HepG2 (cell line): ENCODE measurements around the gene MAPK12. TPM values are rescaled to one million over a fixed set of nuclear protein-coding genes. Genes with fewer than 3 reads are reported as not detected.

Experiments
- AHR ChIP-seq: IDR thresholded peaks from 2 replicates; pipeline ENCODE4 v1.6.1; 2018; ENCODE audit warnings: missing genetic modification reagents, missing compliant biosample characterization
- BORCS8-MEF2B ChIP-seq: sonication (generic); formaldehyde crosslinking; IDR thresholded peaks from 2 replicates; pipeline ENCODE4 v1.8.0; 2022; ENCODE audit warnings: mild to moderate bottlenecking, missing genetic modification reagents
- EED ChIP-seq: sonication (generic); formaldehyde crosslinking; IDR thresholded peaks from 2 replicates; pipeline ENCODE4 v1.5.0; 2020; ENCODE audit warnings: mild to moderate bottlenecking, missing genetic modification reagents
- EP300 ChIP-seq, 3 experiments: sonication (generic) in 1 of 3; formaldehyde crosslinking in 1 of 3; IDR thresholded peaks; 2 replicates each; pipeline versions ENCODE4 v1.5.1 to v1.6.1; 2011 to 2020; ENCODE audit warnings: low read depth in 2 of 3, low read length in 2 of 3, borderline replicate concordance in 1 of 3, improper control_type of control experiment in 1 of 3, mild to moderate bottlenecking in 1 of 3, missing genetic modification reagents in 1 of 3, moderate library complexity in 1 of 3
- KDM5A ChIP-seq: fragments of 200-600 bp; sonication (generic); IDR thresholded peaks from 2 replicates; pipeline ENCODE4 v1.7.0; 2018; ENCODE audit warnings: antibody characterized with exemption, mild to moderate bottlenecking, low read length, borderline replicate concordance
- KLF11 ChIP-seq: IDR thresholded peaks from 2 replicates; pipeline ENCODE4 v1.6.1; 2016; ENCODE audit warnings: missing compliant biosample characterization
- MTF1 ChIP-seq: sonication (generic); formaldehyde crosslinking; IDR thresholded peaks from 2 replicates; pipeline ENCODE4 v1.5.0; 2020; ENCODE audit warnings: missing genetic modification reagents
- PITX1 ChIP-seq: sonication (generic); formaldehyde crosslinking; IDR thresholded peaks from 2 replicates; pipeline ENCODE4 v1.5.1; 2020; ENCODE audit warnings: mild to moderate bottlenecking, missing genetic modification reagents
- PREB ChIP-seq: sonication (generic); formaldehyde crosslinking; IDR thresholded peaks from 2 replicates; pipeline ENCODE4 v1.4.0; 2020; ENCODE audit warnings: missing genetic modification reagents
- ZNF296 ChIP-seq: sonication (generic); formaldehyde crosslinking; conservative IDR thresholded peaks from 2 replicates; pipeline ENCODE4 v1.5.0; 2020; ENCODE audit warnings: mild to moderate bottlenecking, missing genetic modification reagents
- ZNF550 ChIP-seq: sonication (generic); formaldehyde crosslinking; IDR thresholded peaks from 2 replicates; pipeline ENCODE4 v1.4.0; 2020; ENCODE audit warnings: mild to moderate bottlenecking, missing genetic modification reagents, borderline replicate concordance
- ZNF614 ChIP-seq: IDR thresholded peaks from 2 replicates; pipeline ENCODE4 v1.6.1; 2018; ENCODE audit warnings: missing biosample characterization, missing genetic modification reagents, inconsistent platforms, borderline replicate concordance
- ZNF749 ChIP-seq: sonication (generic); formaldehyde crosslinking; IDR thresholded peaks from 2 replicates; pipeline ENCODE4 v1.8.0; 2022; ENCODE audit warnings: mild to moderate bottlenecking, missing genetic modification reagents, moderate library complexity, borderline replicate concordance
- ZNF770 ChIP-seq: sonication (generic); formaldehyde crosslinking; IDR thresholded peaks from 2 replicates; pipeline ENCODE4 v1.5.0; 2020; ENCODE audit warnings: mild to moderate bottlenecking, missing genetic modification reagents
- ZNF776 ChIP-seq: sonication (generic); formaldehyde crosslinking; IDR thresholded peaks from 2 replicates; pipeline ENCODE4 v1.4.0; 2020; ENCODE audit warnings: mild to moderate bottlenecking, missing genetic modification reagents
- ZNF83 ChIP-seq: sonication (generic); formaldehyde crosslinking; IDR thresholded peaks from 2 replicates; pipeline ENCODE4 v1.4.0; 2020; ENCODE audit warnings: missing genetic modification reagents, mild to moderate bottlenecking, borderline replicate concordance
- ZNF883 ChIP-seq: sonication (generic); formaldehyde crosslinking; IDR thresholded peaks from 2 replicates; pipeline ENCODE4 v1.5.1; 2020; ENCODE audit warnings: mild to moderate bottlenecking, missing genetic modification reagents; ENCODE audit errors: not compliant biosample characterization
- polyA plus RNA-seq, 8 experiments: library from polyadenylated mRNA; depleted of rRNA in 3 of 8; stranded (reverse) in 7 of 8; unstranded in 1 of 8; fragments of >200 nt; fragmentation: Illumina TruSeq in 4 of 8; extraction: Trizol in 4 of 8; gene quantifications; 2 replicates each; pipeline versions ENCODE4 v1.2.1 to v1.2.3, GENCODE V29; 2011 to 2016; ENCODE audit warnings: low read depth in 4 of 8, missing spikeins in 1 of 8, mixed read lengths in 1 of 8; ENCODE audit not compliant: insufficient read depth in 1 of 8
- total RNA-seq, 5 experiments: library from RNA; depleted of rRNA; stranded (reverse); fragments of >200 nt; fragmentation: Illumina TruSeq; extraction: Trizol; gene quantifications; 2 replicates each; pipeline ENCODE4 v1.2.3, GENCODE V29; 2016; ENCODE audit warnings: low read depth in 1 of 5
- TF ChIP-seq, protein P1 (sequence below): sonication (generic); formaldehyde crosslinking; IDR thresholded peaks from 2 replicates; pipeline ENCODE4 v1.4.0; 2020; ENCODE audit warnings: low read depth, mild to moderate bottlenecking, missing genetic modification reagents
- TF ChIP-seq, protein P2 (sequence below): sonication (generic); formaldehyde crosslinking; IDR thresholded peaks from 2 replicates; pipeline ENCODE4 v1.8.0; 2022; ENCODE audit warnings: missing genetic modification reagents, mild to moderate bottlenecking, borderline replicate concordance
- TF ChIP-seq, protein P3 (sequence below): sonication (generic); formaldehyde crosslinking; IDR thresholded peaks from 2 replicates; pipeline ENCODE4 v1.5.1; 2020; ENCODE audit warnings: missing genetic modification reagents, mild to moderate bottlenecking, borderline replicate concordance

MAPK12 gene
- total and polyA plus RNA-seq, 2 of the 13 experiments (the other 11 are each of a cell fraction or from before 2014, with no cell fraction given) = 22.2 to 23.3 TPM

GRCh38 chr22:50293441-50294318 is 32.2 kb upstream of the MAPK12 start (continued):
- TF ChIP-seq, protein P1, sequence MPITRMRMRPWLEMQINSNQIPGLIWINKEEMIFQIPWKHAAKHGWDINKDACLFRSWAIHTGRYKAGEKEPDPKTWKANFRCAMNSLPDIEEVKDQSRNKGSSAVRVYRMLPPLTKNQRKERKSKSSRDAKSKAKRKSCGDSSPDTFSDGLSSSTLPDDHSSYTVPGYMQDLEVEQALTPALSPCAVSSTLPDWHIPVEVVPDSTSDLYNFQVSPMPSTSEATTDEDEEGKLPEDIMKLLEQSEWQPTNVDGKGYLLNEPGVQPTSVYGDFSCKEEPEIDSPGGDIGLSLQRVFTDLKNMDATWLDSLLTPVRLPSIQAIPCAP (CRISPR knock-in tag) = no peak
- TF ChIP-seq PREB (CRISPR knock-in tag) (no peak), EP300 (IDR thresholded peaks at IDR 0.05; ENCODE audit: low read depth in 2 of 2, low read length in 2 of 2) (peak; percentile 34 to 71; a peak in 3 of 4 replicates), EP300 (CRISPR knock-in tag; IDR thresholded peaks at IDR 0.05; ENCODE audit: borderline replicate concordance) (peak; percentile 71), ZNF749 (CRISPR knock-in tag) (peak; percentile 57; the same call in 1 of the 2 replicates), ZNF770 (peak; percentile 29; the same call in 1 of the 2 replicates), KLF11 (no peak), ZNF296 (CRISPR knock-in tag) (0 out of 2 replicates have a peak, but pooled peaks have one; percentile 58), ZNF776 (CRISPR knock-in tag) (no peak; the same call in 1 of the 2 replicates), ZNF614 (CRISPR knock-in tag) (peak; percentile 61; the same call in 1 of the 2 replicates), PITX1 (peak; percentile 76), ZNF883 (no peak), ZNF550 (CRISPR knock-in tag) (no peak), BORCS8-MEF2B (peak; percentile 62), EED (0 out of 2 replicates have a peak, but pooled peaks have one; percentile 13), KDM5A (no peak), MTF1 (CRISPR knock-in tag) (no peak), AHR (CRISPR knock-in tag) (no peak), ZNF83 (CRISPR knock-in tag) (peak; percentile 79; the same call in 1 of the 2 replicates)
- TF ChIP-seq, protein P2, sequence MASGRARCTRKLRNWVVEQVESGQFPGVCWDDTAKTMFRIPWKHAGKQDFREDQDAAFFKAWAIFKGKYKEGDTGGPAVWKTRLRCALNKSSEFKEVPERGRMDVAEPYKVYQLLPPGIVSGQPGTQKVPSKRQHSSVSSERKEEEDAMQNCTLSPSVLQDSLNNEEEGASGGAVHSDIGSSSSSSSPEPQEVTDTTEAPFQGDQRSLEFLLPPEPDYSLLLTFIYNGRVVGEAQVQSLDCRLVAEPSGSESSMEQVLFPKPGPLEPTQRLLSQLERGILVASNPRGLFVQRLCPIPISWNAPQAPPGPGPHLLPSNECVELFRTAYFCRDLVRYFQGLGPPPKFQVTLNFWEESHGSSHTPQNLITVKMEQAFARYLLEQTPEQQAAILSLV = no peak
- TF ChIP-seq, protein P3, sequence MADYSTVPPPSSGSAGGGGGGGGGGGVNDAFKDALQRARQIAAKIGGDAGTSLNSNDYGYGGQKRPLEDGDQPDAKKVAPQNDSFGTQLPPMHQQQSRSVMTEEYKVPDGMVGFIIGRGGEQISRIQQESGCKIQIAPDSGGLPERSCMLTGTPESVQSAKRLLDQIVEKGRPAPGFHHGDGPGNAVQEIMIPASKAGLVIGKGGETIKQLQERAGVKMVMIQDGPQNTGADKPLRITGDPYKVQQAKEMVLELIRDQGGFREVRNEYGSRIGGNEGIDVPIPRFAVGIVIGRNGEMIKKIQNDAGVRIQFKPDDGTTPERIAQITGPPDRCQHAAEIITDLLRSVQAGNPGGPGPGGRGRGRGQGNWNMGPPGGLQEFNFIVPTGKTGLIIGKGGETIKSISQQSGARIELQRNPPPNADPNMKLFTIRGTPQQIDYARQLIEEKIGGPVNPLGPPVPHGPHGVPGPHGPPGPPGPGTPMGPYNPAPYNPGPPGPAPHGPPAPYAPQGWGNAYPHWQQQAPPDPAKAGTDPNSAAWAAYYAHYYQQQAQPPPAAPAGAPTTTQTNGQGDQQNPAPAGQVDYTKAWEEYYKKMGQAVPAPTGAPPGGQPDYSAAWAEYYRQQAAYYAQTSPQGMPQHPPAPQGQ (CRISPR knock-in tag) = no peak; the same call in 1 of the 2 replicates
